Rectal smooth muscle tissue (tissue), 1 donor: ENCODE results near the gene LRRN1.

Experiments used
- H3K27ac ChIP-seq: one replicate; pipeline ENCODE4 v1.7.0; 2013; ENCODE audit warnings: low read depth, low read length, inconsistent platforms
- H3K27me3 ChIP-seq: one replicate; pipeline ENCODE4 v1.7.0; 2013; ENCODE audit warnings: low read length; ENCODE audit not compliant: control insufficient read depth, insufficient read depth
- H3K36me3 ChIP-seq: one replicate; pipeline ENCODE4 v1.7.0; 2013; ENCODE audit warnings: low read length; ENCODE audit not compliant: control insufficient read depth, insufficient read depth
- H3K4me1 ChIP-seq: one replicate; pipeline ENCODE4 v1.7.0; 2013; ENCODE audit warnings: low read length; ENCODE audit not compliant: control insufficient read depth, insufficient read depth
- H3K4me3 ChIP-seq: one replicate; pipeline ENCODE4 v1.7.0; 2013; ENCODE audit warnings: low read length
- H3K9ac ChIP-seq: one replicate; pipeline ENCODE4 v1.7.0; 2013; ENCODE audit warnings: low read length

Gene LRRN1

GRCh38 chr3:3799173-3800079, at the start of gene LRRN1:
Gene LRRN1 (plus strand): TSS chr3:3799431. CDS start chr3:3844642, 45,211 bp downstream.
- Histone ChIP-seq H3K9ac (no peak within 1 kb of the TSS), H3K27ac (no peak within 1 kb of the TSS), H3K27me3 (peaks cover 3% of the 10 kb centered on the region), H3K36me3 (no peaks in the 10 kb centered on the region), H3K4me1 (peaks cover 4% of the 10 kb centered on the region), H3K4me3 (peak within 1 kb of the TSS; percentile 65)

- H3K36me3 ChIP-seq = no peaks in the 10 kb centered on the region
- no peak overlapping the region for H3K4me3 ChIP-seq
- no peaks in the 10 kb centered on the region for H3K4me1 ChIP-seq
- H3K9ac ChIP-seq = no peak overlapping the region
- H3K27me3 ChIP-seq = no peaks in the 10 kb centered on the region
- H3K27ac ChIP-seq = no peak overlapping the region
These were observed 45.8 kb upstream of the LRRN1 start for GRCh38 chr3:3753416-3753815.

- no peaks in the 10 kb centered on the region for H3K27me3 ChIP-seq
These were observed 33.6 kb upstream of the LRRN1 start for GRCh38 chr3:3765661-3766060.

GRCh38 chr3:3766140-3766539, 33.1 kb upstream of the LRRN1 start:
- Histone ChIP-seq H3K4me1 (no peaks in the 10 kb centered on the region), H3K27me3 (no peaks in the 10 kb centered on the region), H3K27ac (no peak overlapping the region), H3K9ac (no peak overlapping the region), H3K36me3 (no peaks in the 10 kb centered on the region), H3K4me3 (no peak overlapping the region)

More at GRCh38 chr3:3765661-3766060, 33.6 kb upstream of the LRRN1 start:
- no peaks in the 10 kb centered on the region for H3K4me1 ChIP-seq
- H3K4me3 ChIP-seq = no peak overlapping the region
- no peak overlapping the region for H3K9ac ChIP-seq
- no peaks in the 10 kb centered on the region for H3K36me3 ChIP-seq
- H3K27ac ChIP-seq = no peak overlapping the region

- Histone ChIP-seq H3K27me3 (no peaks in the 10 kb centered on the region), H3K4me1 (no peaks in the 10 kb centered on the region), H3K4me3 (no peak overlapping the region), H3K9ac (no peak overlapping the region), H3K27ac (no peak overlapping the region), H3K36me3 (no peaks in the 10 kb centered on the region)
These were observed 28.1 kb upstream of the LRRN1 start for GRCh38 chr3:3771094-3771493.

GRCh38 chr3:3771567-3771966, 27.7 kb upstream of the LRRN1 start:
- Histone ChIP-seq H3K27me3 (no peaks in the 10 kb centered on the region), H3K27ac (no peak overlapping the region)

GRCh38 chr3:3772338-3772737, 26.9 kb upstream of the LRRN1 start:
- H3K4me3 ChIP-seq = no peak overlapping the region
- H3K27me3 ChIP-seq = no peaks in the 10 kb centered on the region
- no peak overlapping the region for H3K9ac ChIP-seq
- no peaks in the 10 kb centered on the region for H3K4me1 ChIP-seq
- H3K36me3 ChIP-seq = no peaks in the 10 kb centered on the region
- no peak overlapping the region for H3K27ac ChIP-seq

More at GRCh38 chr3:3771567-3771966, 27.7 kb upstream of the LRRN1 start:
- Histone ChIP-seq H3K4me3 (no peak overlapping the region), H3K36me3 (no peaks in the 10 kb centered on the region), H3K4me1 (no peaks in the 10 kb centered on the region), H3K9ac (no peak overlapping the region)

GRCh38 chr3:3772920-3773319, 26.3 kb upstream of the LRRN1 start:
- no peaks in the 10 kb centered on the region for H3K36me3 ChIP-seq
- H3K27ac ChIP-seq = no peak overlapping the region
- H3K4me3 ChIP-seq = no peak overlapping the region
- no peaks in the 10 kb centered on the region for H3K4me1 ChIP-seq
- H3K9ac ChIP-seq = no peak overlapping the region
- no peaks in the 10 kb centered on the region for H3K27me3 ChIP-seq

GRCh38 chr3:3776607-3777006, 22.6 kb upstream of the LRRN1 start:
- Histone ChIP-seq H3K4me3 (no peak overlapping the region), H3K4me1 (no peaks in the 10 kb centered on the region), H3K9ac (no peak overlapping the region), H3K36me3 (no peaks in the 10 kb centered on the region), H3K27me3 (no peaks in the 10 kb centered on the region), H3K27ac (no peak overlapping the region)

GRCh38 chr3:3778216-3778615, 21.0 kb upstream of the LRRN1 start:
- Histone ChIP-seq H3K27me3 (no peaks in the 10 kb centered on the region), H3K4me3 (no peak overlapping the region), H3K36me3 (no peaks in the 10 kb centered on the region), H3K4me1 (no peaks in the 10 kb centered on the region), H3K27ac (no peak overlapping the region), H3K9ac (no peak overlapping the region)

GRCh38 chr3:3778641-3779270, 20.5 kb upstream of the LRRN1 start:
- H3K36me3 ChIP-seq = no peaks in the 10 kb centered on the region

GRCh38 chr3:3782457-3782856, 16.8 kb upstream of the LRRN1 start:
- Histone ChIP-seq H3K9ac (no peak overlapping the region), H3K36me3 (no peaks in the 10 kb centered on the region), H3K4me1 (no peaks in the 10 kb centered on the region), H3K27ac (no peak overlapping the region), H3K4me3 (no peak overlapping the region), H3K27me3 (no peaks in the 10 kb centered on the region)

More at GRCh38 chr3:3778641-3779270, 20.5 kb upstream of the LRRN1 start:
- Histone ChIP-seq H3K4me1 (no peaks in the 10 kb centered on the region), H3K27ac (no peak overlapping the region), H3K4me3 (no peak overlapping the region), H3K9ac (no peak overlapping the region), H3K27me3 (no peaks in the 10 kb centered on the region)
